Transverse colon (tissue), 4 donors: Measurements from ENCODE around the gene SRP68. TPM values are rescaled to one million over a fixed set of nuclear protein-coding genes. Genes with fewer than 3 reads are reported as not detected.

ENCODE experiments used
- DNase-seq: peaks from one replicate; pipeline ENCODE4 v3.0.0-alpha.2; 2019
- H3K27ac ChIP-seq, 4 donors: fragments of 200-600 bp; sonication (generic); 2 replicates each; pipeline ENCODE4 v1.5.1; 2016 to 2018; ENCODE audit warnings: inconsistent platforms in 4 of 4
- H3K27me3 ChIP-seq: fragments of 200-600 bp; sonication (generic); 2 replicates; pipeline ENCODE4 v1.5.1; 2017; ENCODE audit warnings: inconsistent platforms
- H3K36me3 ChIP-seq, 4 donors: fragments of 200-600 bp; sonication (generic); 2 replicates each; pipeline ENCODE4 v1.5.1; 2017 to 2019; ENCODE audit warnings: inconsistent platforms in 4 of 4
- H3K4me1 ChIP-seq, 4 donors: fragments of 200-600 bp; sonication (generic); 2 replicates each; pipeline ENCODE4 v1.5.1; 2017 to 2020; ENCODE audit warnings: inconsistent platforms in 4 of 4
- H3K4me3 ChIP-seq, 4 donors: fragments of 200-600 bp; sonication (generic); 1 replicate in 1 of 4; 2 replicates in 3 of 4; pipeline versions ENCODE4 v1.5.1 to v1.6.1; 2017 to 2019; ENCODE audit warnings: inconsistent platforms in 4 of 4
- H3K9me3 ChIP-seq, 2 donors: fragments of 200-600 bp; sonication (generic); 2 replicates each; pipeline ENCODE4 v1.5.1; 2017 to 2019; ENCODE audit warnings: inconsistent platforms in 2 of 2
- CTCF ChIP-seq, 5 experiments: fragments of 200-600 bp in 3 of 5; fragments of 450-650 bp in 2 of 5; sonication (generic) in 3 of 5; IDR thresholded peaks; 1 replicate in 2 of 5; 2 replicates in 3 of 5; pipeline ENCODE4 v1.5.1; 2016 to 2017; ENCODE audit warnings: antibody characterized with exemption in 5 of 5, inconsistent platforms in 3 of 5, mild to moderate bottlenecking in 2 of 5, moderate library complexity in 1 of 5
- EP300 ChIP-seq: sonication (generic); formaldehyde crosslinking; IDR thresholded peaks from one replicate; pipeline ENCODE4 v1.6.1; 2017; ENCODE audit warnings: antibody characterized with exemption, low read depth
- POLR2A ChIP-seq: fragments of 450-650 bp; IDR thresholded peaks from one replicate; pipeline ENCODE4 v1.6.1; 2016; ENCODE audit warnings: antibody characterized with exemption, mild to moderate bottlenecking, moderate library complexity
- POLR2AphosphoS5 ChIP-seq, 3 donors: sonication (generic); formaldehyde crosslinking; IDR thresholded peaks; one replicate each; pipeline ENCODE4 v1.6.1; 2016; ENCODE audit warnings: antibody characterized with exemption in 3 of 3
- WGBS, 2 donors: methylation state at CpG; one replicate each; pipeline ENCODE4 v1.1.5; 2018; ENCODE audit warnings: low coverage in 1 of 2; 5-methylcytosine and 5-hydroxymethylcytosine counted together
- in situ Hi-C, 4 donors: fragments of 200-750 bp; cut with MboI; loops; one replicate each; pipeline versions ENCODE4 v1.15.0 to v1.15.1; 2017; ENCODE audit warnings: low sequenced_read_pairs in 3 of 4, low pct_ligation_motif_present in 1 of 4, low pct_unique_long_range_greater_than_20kb in 1 of 4
- intact Hi-C: fragments of 100-400 bp; cut with DNase I; formaldehyde crosslinking; loops from one replicate; pipeline ENCODE4 v1.15.1; 2023; ENCODE audit warnings: low total_unique reads
- total RNA-seq, 4 donors: library from RNA; depleted of rRNA; stranded (reverse); fragments of >200 nt; gene quantifications; one replicate each; pipeline ENCODE4 v1.1.0, GENCODE V29; 2016

The SRP68 gene
- total RNA-seq, 4 donors from 2014 or later, result 11.6 to 44.8 (median 30.4) TPM

GRCh38 chr17:76091526-76092286 is 19.4 kb upstream of the SRP68 start:
- no peaks in the 10 kb centered on the region for H3K27me3 ChIP-seq
- no peak overlapping the region for H3K4me3 ChIP-seq
- intact Hi-C loops (no loop called here), in situ Hi-C loops (no loop called here)
- H3K4me1 ChIP-seq, result no peaks in the 10 kb centered on the region
- DNase-seq, result no peak
- peaks cover 0 to 65% (median 29%) of the 10 kb centered on the region in 4 donors for H3K36me3 ChIP-seq
- TF ChIP-seq EP300 (no peak), POLR2AphosphoS5 (IDR thresholded peaks at IDR 0.05) (no peak), CTCF (IDR thresholded peaks at IDR 0.05) (no peak), POLR2A (no peak)
- no peak overlapping the region for H3K27ac ChIP-seq
- WGBS, 2 donors, result 74% methylated on average over 18 of the region's 23 CpGs; no CpG with 5 or more reads in 1 of the 2 donors
- H3K9me3 ChIP-seq, result no peaks in the 10 kb centered on the region

GRCh38 chr17:76090517-76091129 is 18.3 kb upstream of the SRP68 start:
- DNase-seq, result no peak
- intact Hi-C loops (no loop called here), in situ Hi-C loops (no loop called here)
- Histone ChIP-seq H3K27me3 (no peaks in the 10 kb centered on the region), H3K4me3 (no peak overlapping the region), H3K27ac (no peak overlapping the region), H3K4me1 (no peaks in the 10 kb centered on the region), H3K9me3 (no peaks in the 10 kb centered on the region), H3K36me3 (peaks cover 0 to 58% (median 28%) of the 10 kb centered on the region in 4 donors)
- TF ChIP-seq POLR2AphosphoS5 (IDR thresholded peaks at IDR 0.05), result no peak
- TF ChIP-seq CTCF (IDR thresholded peaks at IDR 0.05), result no peak
- no peak for TF ChIP-seq POLR2A
- TF ChIP-seq EP300, result no peak
- WGBS, 2 donors, result 90% methylated on average over 17 of the region's 17 CpGs; no CpG with 5 or more reads in 1 of the 2 donors

GRCh38 chr17:76089680-76090516 is 17.6 kb upstream of the SRP68 start:
- in situ Hi-C loops, result no loop called here
- H3K27me3 ChIP-seq, result no peaks in the 10 kb centered on the region
- DNase-seq, result no peak
- no peak for TF ChIP-seq EP300
- no peak for TF ChIP-seq POLR2AphosphoS5 (IDR thresholded peaks at IDR 0.05)
- no peak for TF ChIP-seq CTCF (IDR thresholded peaks at IDR 0.05)
- TF ChIP-seq POLR2A, result no peak
- intact Hi-C loops, result no loop called here
- no peaks in the 10 kb centered on the region for H3K4me1 ChIP-seq
- no peak overlapping the region for H3K27ac ChIP-seq
- no peak overlapping the region for H3K4me3 ChIP-seq
- H3K9me3 ChIP-seq, result no peaks in the 10 kb centered on the region
- 95% methylated on average over 22 of the region's 32 CpGs; no CpG with 5 or more reads in 1 of the 2 donors for WGBS, 2 donors
- peaks cover 0 to 59% (median 31%) of the 10 kb centered on the region in 4 donors for H3K36me3 ChIP-seq
